Measurements from ENCODE around the gene DNHD1.

DNHD1 gene

DNA sequence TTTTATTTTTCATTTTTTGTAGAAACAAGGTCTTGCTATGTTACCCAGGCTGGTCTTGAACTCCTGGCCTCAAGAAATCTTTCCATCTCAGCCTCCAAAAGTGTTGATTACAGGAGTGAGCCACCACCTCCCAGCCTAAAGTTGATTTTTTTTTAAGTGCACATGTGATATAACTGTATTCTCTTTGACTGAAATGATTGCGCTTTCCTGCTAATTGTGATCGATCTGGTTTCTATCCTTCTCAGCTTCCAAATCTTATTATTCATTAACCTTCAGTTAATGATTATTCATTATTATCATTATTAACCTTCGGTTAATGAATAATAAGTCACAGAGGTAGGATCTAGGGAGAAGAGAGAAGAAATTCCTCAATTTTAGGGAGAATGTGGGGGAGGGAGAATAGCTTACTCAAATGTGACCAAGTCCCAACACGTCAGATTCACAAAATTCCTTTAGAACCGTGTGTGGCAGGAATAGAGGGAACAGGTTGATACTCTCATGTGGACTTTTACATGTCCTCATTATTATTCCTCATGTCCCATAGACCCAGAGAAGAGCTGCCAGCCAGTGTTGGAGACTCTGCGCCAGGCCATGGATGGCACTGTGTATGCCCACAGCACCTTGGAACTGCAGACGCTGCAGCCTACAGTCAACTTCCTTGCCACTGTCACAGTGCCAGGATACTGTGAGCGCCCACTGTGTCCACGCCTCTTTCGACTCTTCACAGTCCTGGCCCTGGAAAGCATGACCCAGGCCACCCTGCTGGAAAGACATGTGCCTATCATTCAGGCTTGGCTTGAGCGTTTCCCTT lies 59.3 kb downstream of the DNHD1 start:
- Histone ChIP-seq H3K27me3 (ENCODE audit: control insufficient read depth, insufficient read depth, low read length) (no peaks in the 10 kb centered on the region), H3K9ac (ENCODE audit: low read depth, low read length) (no peak overlapping the region), H3K36me3 (ENCODE audit: insufficient read depth, low read length) (no peaks in the 10 kb centered on the region), H3K9me3 (replicated peaks; ENCODE audit: low read length) (no peaks in the 10 kb centered on the region), H3K4me3 (ENCODE audit: low read length) (no peak overlapping the region), H3K4me1 (ENCODE audit: control insufficient read depth, insufficient read depth, low read length) (no peaks in the 10 kb centered on the region), H3K4me2 (ENCODE audit: low read length) (no peak overlapping the region)

GRCh38 chr11:6557063-6557462 lies 60.0 kb downstream of the DNHD1 start:
- H3K9me3 ChIP-seq (replicated peaks; ENCODE audit: low read length) = no peaks in the 10 kb centered on the region
- no peaks in the 10 kb centered on the region for H3K27me3 ChIP-seq (ENCODE audit: control insufficient read depth, insufficient read depth, low read length)
- H3K4me1 ChIP-seq (ENCODE audit: control insufficient read depth, insufficient read depth, low read length) = no peaks in the 10 kb centered on the region
- no peak overlapping the region for H3K9ac ChIP-seq (ENCODE audit: low read depth, low read length)
- H3K4me2 ChIP-seq (ENCODE audit: low read length) = no peak overlapping the region
- H3K36me3 ChIP-seq (ENCODE audit: insufficient read depth, low read length) = no peaks in the 10 kb centered on the region
- no peak overlapping the region for H3K4me3 ChIP-seq (ENCODE audit: low read length)

- Histone ChIP-seq H3K9ac (ENCODE audit: low read depth, low read length) (no peak overlapping the region), H3K4me3 (ENCODE audit: low read length) (no peak overlapping the region), H3K9me3 (replicated peaks; ENCODE audit: low read length) (no peaks in the 10 kb centered on the region), H3K36me3 (ENCODE audit: insufficient read depth, low read length) (no peaks in the 10 kb centered on the region), H3K4me1 (ENCODE audit: control insufficient read depth, insufficient read depth, low read length) (no peaks in the 10 kb centered on the region), H3K4me2 (ENCODE audit: low read length) (no peak overlapping the region), H3K27me3 (ENCODE audit: control insufficient read depth, insufficient read depth, low read length) (no peaks in the 10 kb centered on the region)
These were observed 60.9 kb downstream of the DNHD1 start for GRCh38 chr11:6557761-6558674.

DNA sequence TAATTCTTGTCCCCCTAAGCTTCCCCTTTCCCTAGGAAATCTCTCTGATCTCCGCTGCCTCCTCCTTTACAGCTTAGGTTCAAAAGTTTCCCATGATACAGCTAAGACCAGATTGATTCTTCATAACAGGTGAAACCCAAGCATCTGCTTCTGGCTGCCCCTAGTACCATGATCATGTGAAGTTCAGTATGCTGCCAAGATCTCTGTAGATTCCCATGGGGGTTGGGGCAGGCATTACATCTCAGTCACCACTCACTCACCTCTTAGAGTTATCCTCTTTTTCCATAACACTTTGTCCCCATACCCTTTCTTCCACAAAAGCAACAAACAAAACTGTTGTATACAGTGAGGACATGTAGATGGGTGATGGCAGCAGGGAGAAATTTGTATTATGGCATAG lies 62.3 kb downstream of the DNHD1 start:
- Histone ChIP-seq H3K4me2 (ENCODE audit: low read length) (no peak overlapping the region), H3K4me3 (ENCODE audit: low read length) (no peak overlapping the region), H3K4me1 (ENCODE audit: control insufficient read depth, insufficient read depth, low read length) (no peaks in the 10 kb centered on the region), H3K27me3 (ENCODE audit: control insufficient read depth, insufficient read depth, low read length) (no peaks in the 10 kb centered on the region), H3K9me3 (replicated peaks; ENCODE audit: low read length) (no peaks in the 10 kb centered on the region), H3K36me3 (ENCODE audit: insufficient read depth, low read length) (no peaks in the 10 kb centered on the region), H3K9ac (ENCODE audit: low read depth, low read length) (no peak overlapping the region)

DNA sequence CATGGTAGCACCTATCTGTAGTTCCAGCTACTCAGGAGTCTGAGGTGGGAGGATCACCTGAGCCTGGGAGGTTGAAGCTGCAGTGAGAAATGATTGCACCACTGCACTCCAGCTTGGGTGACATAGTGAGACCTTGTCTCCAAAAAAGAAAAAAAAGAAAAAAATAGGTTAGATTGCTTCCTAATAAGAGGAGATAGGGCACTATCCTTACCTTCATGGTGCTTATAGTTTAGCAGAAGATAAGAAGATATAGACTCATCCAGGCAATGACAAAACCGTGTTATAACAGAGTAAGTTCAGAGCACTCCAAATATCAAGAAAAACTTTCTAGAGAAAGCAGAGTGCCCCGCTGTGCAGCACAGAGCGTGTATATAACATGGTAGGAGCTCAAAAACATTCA lies 64.2 kb downstream of the DNHD1 start:
- no peak overlapping the region for H3K9ac ChIP-seq (ENCODE audit: low read depth, low read length)
- no peak overlapping the region for H3K4me3 ChIP-seq (ENCODE audit: low read length)
- no peak overlapping the region for H3K4me2 ChIP-seq (ENCODE audit: low read length)
- H3K27me3 ChIP-seq (ENCODE audit: control insufficient read depth, insufficient read depth, low read length) = no peaks in the 10 kb centered on the region
- no peaks in the 10 kb centered on the region for H3K4me1 ChIP-seq (ENCODE audit: control insufficient read depth, insufficient read depth, low read length)
- no peaks in the 10 kb centered on the region for H3K9me3 ChIP-seq (replicated peaks; ENCODE audit: low read length)
- no peaks in the 10 kb centered on the region for H3K36me3 ChIP-seq (ENCODE audit: insufficient read depth, low read length)

DNA sequence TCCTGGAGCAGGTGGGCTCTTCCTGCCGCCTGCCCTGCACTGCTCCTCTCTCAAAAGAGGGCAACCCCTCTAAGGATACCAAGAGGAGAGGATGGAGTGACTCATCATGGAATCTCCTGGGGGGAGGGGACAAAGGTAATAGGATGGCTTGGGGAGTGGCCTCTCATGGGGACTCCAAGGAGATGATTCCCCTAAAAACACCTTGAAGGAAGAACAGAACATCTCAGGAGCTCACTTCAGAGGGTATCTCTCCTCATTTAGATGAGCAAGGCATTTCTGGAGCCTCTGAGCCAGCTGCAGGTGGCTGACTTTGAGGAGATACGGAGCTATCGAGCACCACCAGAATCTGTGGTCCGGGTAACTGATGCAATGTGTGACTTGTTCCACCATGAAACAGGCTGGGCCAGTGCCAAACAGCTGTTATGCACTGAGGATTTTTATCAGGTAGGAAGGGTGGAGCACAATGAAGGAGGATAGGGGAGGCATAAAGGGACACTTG lies 66.1 kb downstream of the DNHD1 start:
- peaks cover 1% of the 10 kb centered on the region for H3K4me1 ChIP-seq (ENCODE audit: control insufficient read depth, insufficient read depth, low read length)
- H3K27me3 ChIP-seq (ENCODE audit: control insufficient read depth, insufficient read depth, low read length) = no peaks in the 10 kb centered on the region
- no peaks in the 10 kb centered on the region for H3K9me3 ChIP-seq (replicated peaks; ENCODE audit: low read length)
- H3K36me3 ChIP-seq (ENCODE audit: insufficient read depth, low read length) = no peaks in the 10 kb centered on the region
- no peak overlapping the region for H3K4me3 ChIP-seq (ENCODE audit: low read length)
- H3K4me2 ChIP-seq (ENCODE audit: low read length) = no peak overlapping the region
- no peak overlapping the region for H3K9ac ChIP-seq (ENCODE audit: low read depth, low read length)

- H3K36me3 ChIP-seq (ENCODE audit: insufficient read depth, low read length) = no peaks in the 10 kb centered on the region
- H3K4me3 ChIP-seq (ENCODE audit: low read length) = no peak overlapping the region
- H3K27me3 ChIP-seq (ENCODE audit: control insufficient read depth, insufficient read depth, low read length) = no peaks in the 10 kb centered on the region
- H3K9ac ChIP-seq (ENCODE audit: low read depth, low read length) = no peak overlapping the region
- peaks cover 6% of the 10 kb centered on the region for H3K4me1 ChIP-seq (ENCODE audit: control insufficient read depth, insufficient read depth, low read length)
- no peaks in the 10 kb centered on the region for H3K9me3 ChIP-seq (replicated peaks; ENCODE audit: low read length)
- no peak overlapping the region for H3K4me2 ChIP-seq (ENCODE audit: low read length)
These were observed 66.6 kb downstream of the DNHD1 start for GRCh38 chr11:6563667-6564066.

DNA sequence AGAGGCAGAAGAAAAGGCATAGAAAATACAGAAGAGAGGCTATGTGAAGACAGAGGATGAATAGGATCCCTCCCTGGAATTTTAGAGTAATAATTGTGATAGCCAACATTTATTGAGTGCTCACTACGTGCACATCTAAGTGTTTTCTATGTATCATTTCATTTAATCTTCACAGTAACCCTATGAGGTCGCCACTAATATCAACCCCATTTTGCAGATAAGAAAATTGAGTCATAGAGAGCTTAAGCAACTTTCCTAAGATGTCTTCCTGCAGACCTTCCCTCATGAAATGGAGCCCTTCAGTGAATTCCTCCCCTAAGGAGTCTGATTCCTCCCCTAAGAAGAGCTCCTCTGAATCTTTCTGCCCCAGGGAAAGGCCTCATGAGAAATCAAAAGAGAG lies 68.2 kb downstream of the DNHD1 start:
- Histone ChIP-seq H3K4me2 (ENCODE audit: low read length) (no peak overlapping the region), H3K27me3 (ENCODE audit: control insufficient read depth, insufficient read depth, low read length) (no peaks in the 10 kb centered on the region), H3K4me1 (ENCODE audit: control insufficient read depth, insufficient read depth, low read length) (peaks cover 8% of the 10 kb centered on the region), H3K36me3 (ENCODE audit: insufficient read depth, low read length) (no peaks in the 10 kb centered on the region), H3K9me3 (replicated peaks; ENCODE audit: low read length) (no peaks in the 10 kb centered on the region), H3K4me3 (ENCODE audit: low read length) (no peak overlapping the region), H3K9ac (ENCODE audit: low read depth, low read length) (no peak overlapping the region)

- H3K9ac ChIP-seq (ENCODE audit: low read depth, low read length) = no peak overlapping the region
- no peaks in the 10 kb centered on the region for H3K27me3 ChIP-seq (ENCODE audit: control insufficient read depth, insufficient read depth, low read length)
- H3K4me1 ChIP-seq (ENCODE audit: control insufficient read depth, insufficient read depth, low read length) = peaks cover 12% of the 10 kb centered on the region
- no peak overlapping the region for H3K4me2 ChIP-seq (ENCODE audit: low read length)
- H3K4me3 ChIP-seq (ENCODE audit: low read length) = no peak overlapping the region
- no peaks in the 10 kb centered on the region for H3K36me3 ChIP-seq (ENCODE audit: insufficient read depth, low read length)
- no peaks in the 10 kb centered on the region for H3K9me3 ChIP-seq (replicated peaks; ENCODE audit: low read length)
These were observed 69.1 kb downstream of the DNHD1 start for GRCh38 chr11:6565988-6566703.

GRCh38 chr11:6566704-6567370 lies 69.8 kb downstream of the DNHD1 start:
- Histone ChIP-seq H3K4me3 (ENCODE audit: low read length) (no peak overlapping the region), H3K27me3 (ENCODE audit: control insufficient read depth, insufficient read depth, low read length) (no peaks in the 10 kb centered on the region), H3K9me3 (replicated peaks; ENCODE audit: low read length) (no peaks in the 10 kb centered on the region), H3K36me3 (ENCODE audit: insufficient read depth, low read length) (no peaks in the 10 kb centered on the region), H3K4me1 (ENCODE audit: control insufficient read depth, insufficient read depth, low read length) (peaks cover 19% of the 10 kb centered on the region), H3K9ac (ENCODE audit: low read depth, low read length) (no peak overlapping the region), H3K4me2 (ENCODE audit: low read length) (no peak overlapping the region)

- H3K4me1 ChIP-seq (ENCODE audit: control insufficient read depth, insufficient read depth, low read length) = peaks cover 23% of the 10 kb centered on the region
- H3K9ac ChIP-seq (ENCODE audit: low read depth, low read length) = no peak overlapping the region
- no peaks in the 10 kb centered on the region for H3K36me3 ChIP-seq (ENCODE audit: insufficient read depth, low read length)
- no peaks in the 10 kb centered on the region for H3K27me3 ChIP-seq (ENCODE audit: control insufficient read depth, insufficient read depth, low read length)
- H3K9me3 ChIP-seq (replicated peaks; ENCODE audit: low read length) = no peaks in the 10 kb centered on the region
- no peak overlapping the region for H3K4me3 ChIP-seq (ENCODE audit: low read length)
- no peak overlapping the region for H3K4me2 ChIP-seq (ENCODE audit: low read length)
These were observed 70.3 kb downstream of the DNHD1 start for GRCh38 chr11:6567371-6567745.
